T-helper 2 cell treated with Interferon-gamma antibody and Interleukin-4, amounts not matched to agents 5 μg/mL and 100 μg/mL, for 36 hours (primary cell): ENCODE results near the gene ABTB1.
"Not testable (repeated sequence)": the region's sequence is repeated elsewhere in the genome, so short reads cannot be mapped to it uniquely, and the experiment has no call there.

Experiments
- DNase-seq: peaks from one replicate; pipeline ENCODE4 v3.0.0; 2021; ENCODE audit warnings: low spot score
- H3K27ac Mint-ChIP-seq: one replicate; pipeline ENCODE4 v1.8.0; 2021; ENCODE audit warnings: mild to moderate bottlenecking, mixed read lengths
- H3K27me3 Mint-ChIP-seq: one replicate; pipeline ENCODE4 v1.8.0; 2021; ENCODE audit warnings: low read depth, mixed read lengths
- H3K36me3 Mint-ChIP-seq: one replicate; pipeline ENCODE4 v1.8.0; 2021; ENCODE audit warnings: low read depth, mixed read lengths
- H3K4me1 Mint-ChIP-seq: one replicate; pipeline ENCODE4 v1.8.0; 2021; ENCODE audit warnings: low read depth, mixed read lengths
- H3K4me3 Mint-ChIP-seq: one replicate; pipeline ENCODE4 v1.8.0; 2022; ENCODE audit warnings: mild to moderate bottlenecking, moderate library complexity, mixed read lengths
- H3K9me3 Mint-ChIP-seq: one replicate; pipeline ENCODE4 v1.8.0; 2021; ENCODE audit warnings: mixed read lengths

ABTB1 gene

GRCh38 chr3:127640042-127640355, 32.8 kb upstream of the ABTB1 start:
- Mint-ChIP-seq H3K4me1 (peaks cover 12% of the 10 kb centered on the region), H3K36me3 (no peaks in the 10 kb centered on the region), H3K27me3 (peaks cover 11% of the 10 kb centered on the region), H3K27ac (no peak overlapping the region), H3K4me3 (no peak overlapping the region), H3K9me3 (no peaks in the 10 kb centered on the region)
- DNase-seq, result no peak

GRCh38 chr3:127644641-127645370, 27.9 kb upstream of the ABTB1 start:
- Mint-ChIP-seq H3K36me3 (no peaks in the 10 kb centered on the region), H3K27me3 (peaks cover 8% of the 10 kb centered on the region), H3K4me3 (no peak overlapping the region), H3K27ac (no peak overlapping the region), H3K4me1 (no peaks in the 10 kb centered on the region), H3K9me3 (no peaks in the 10 kb centered on the region)
- no peak for DNase-seq

- no peak for DNase-seq
These were observed 27.3 kb upstream of the ABTB1 start for GRCh38 chr3:127645371-127646015.

GRCh38 chr3:127646501-127647046, 26.2 kb upstream of the ABTB1 start:
- DNase-seq, result no peak
- H3K27ac Mint-ChIP-seq, result no peak overlapping the region
- H3K4me3 Mint-ChIP-seq, result no peak overlapping the region
- H3K4me1 Mint-ChIP-seq, result no peaks in the 10 kb centered on the region
- no peaks in the 10 kb centered on the region for H3K36me3 Mint-ChIP-seq
- H3K27me3 Mint-ChIP-seq, result peaks cover 11% of the 10 kb centered on the region
- H3K9me3 Mint-ChIP-seq, result no peaks in the 10 kb centered on the region

More at GRCh38 chr3:127645371-127646015, 27.3 kb upstream of the ABTB1 start:
- Mint-ChIP-seq H3K9me3 (no peaks in the 10 kb centered on the region), H3K27ac (no peak overlapping the region), H3K36me3 (no peaks in the 10 kb centered on the region), H3K27me3 (peaks cover 11% of the 10 kb centered on the region), H3K4me1 (no peaks in the 10 kb centered on the region), H3K4me3 (no peak overlapping the region)

GRCh38 chr3:127647166-127647844, 25.4 kb upstream of the ABTB1 start:
- no peaks in the 10 kb centered on the region for H3K9me3 Mint-ChIP-seq
- no peaks in the 10 kb centered on the region for H3K4me1 Mint-ChIP-seq
- H3K27me3 Mint-ChIP-seq, result peaks cover 11% of the 10 kb centered on the region
- no peak overlapping the region for H3K4me3 Mint-ChIP-seq
- DNase-seq, result no peak
- no peaks in the 10 kb centered on the region for H3K36me3 Mint-ChIP-seq
- H3K27ac Mint-ChIP-seq, result no peak overlapping the region

GRCh38 chr3:127647845-127648204, 24.9 kb upstream of the ABTB1 start:
- Mint-ChIP-seq H3K9me3 (no peaks in the 10 kb centered on the region), H3K27ac (no peak overlapping the region), H3K4me1 (no peaks in the 10 kb centered on the region), H3K4me3 (no peak overlapping the region), H3K36me3 (no peaks in the 10 kb centered on the region), H3K27me3 (peaks cover 11% of the 10 kb centered on the region)
- no peak for DNase-seq

- no peaks in the 10 kb centered on the region for H3K9me3 Mint-ChIP-seq
- no peaks in the 10 kb centered on the region for H3K4me1 Mint-ChIP-seq
- H3K36me3 Mint-ChIP-seq, result no peaks in the 10 kb centered on the region
- peaks cover 3% of the 10 kb centered on the region for H3K27me3 Mint-ChIP-seq
- DNase-seq, result no peak
- no peak overlapping the region for H3K27ac Mint-ChIP-seq
- no peak overlapping the region for H3K4me3 Mint-ChIP-seq
These were observed 22.5 kb upstream of the ABTB1 start for GRCh38 chr3:127650236-127650635.

GRCh38 chr3:127651516-127652172, 21.1 kb upstream of the ABTB1 start:
- H3K4me1 Mint-ChIP-seq, result no peaks in the 10 kb centered on the region

GRCh38 chr3:127652246-127652995, 20.3 kb upstream of the ABTB1 start:
- Mint-ChIP-seq H3K4me1 (no peaks in the 10 kb centered on the region), H3K27ac (no peak overlapping the region)
- DNase-seq, result no peak

More at GRCh38 chr3:127651516-127652172, 21.1 kb upstream of the ABTB1 start:
- no peak for DNase-seq
- Mint-ChIP-seq H3K27ac (no peak overlapping the region), H3K4me3 (no peak overlapping the region), H3K36me3 (no peaks in the 10 kb centered on the region), H3K9me3 (no peaks in the 10 kb centered on the region), H3K27me3 (peaks cover 3% of the 10 kb centered on the region)

GRCh38 chr3:127654374-127654773, 18.4 kb upstream of the ABTB1 start:
- DNase-seq, result no peak
- Mint-ChIP-seq H3K27me3 (peaks cover 15% of the 10 kb centered on the region), H3K4me1 (no peaks in the 10 kb centered on the region), H3K4me3 (no peak overlapping the region), H3K36me3 (no peaks in the 10 kb centered on the region), H3K27ac (no peak overlapping the region), H3K9me3 (no peaks in the 10 kb centered on the region)

More at GRCh38 chr3:127652246-127652995, 20.3 kb upstream of the ABTB1 start:
- Mint-ChIP-seq H3K4me3 (no peak overlapping the region), H3K9me3 (no peaks in the 10 kb centered on the region), H3K27me3 (peaks cover 5% of the 10 kb centered on the region), H3K36me3 (no peaks in the 10 kb centered on the region)

GRCh38 chr3:127654993-127655392, 17.8 kb upstream of the ABTB1 start:
- not testable (repeated sequence) for H3K4me3 Mint-ChIP-seq

GRCh38 chr3:127655641-127656040, 17.1 kb upstream of the ABTB1 start:
- Mint-ChIP-seq H3K27me3 (peaks cover 14% of the 10 kb centered on the region), H3K36me3 (no peaks in the 10 kb centered on the region), H3K27ac (no peak overlapping the region), H3K4me3 (no peak overlapping the region), H3K9me3 (no peaks in the 10 kb centered on the region), H3K4me1 (no peaks in the 10 kb centered on the region)
- DNase-seq, result no peak

More at GRCh38 chr3:127654993-127655392, 17.8 kb upstream of the ABTB1 start:
- not testable (repeated sequence) for H3K4me1 Mint-ChIP-seq, H3K9me3 Mint-ChIP-seq, H3K27ac Mint-ChIP-seq, H3K36me3 Mint-ChIP-seq, DNase-seq
- peaks cover 14% of the 10 kb centered on the region for H3K27me3 Mint-ChIP-seq

GRCh38 chr3:127656906-127657305, 15.8 kb upstream of the ABTB1 start:
- Mint-ChIP-seq H3K27ac (no peak overlapping the region), H3K4me3 (no peak overlapping the region), H3K9me3 (no peaks in the 10 kb centered on the region), H3K4me1 (no peaks in the 10 kb centered on the region), H3K27me3 (peaks cover 14% of the 10 kb centered on the region), H3K36me3 (no peaks in the 10 kb centered on the region)
- DNase-seq, result no peak
